ENCODE measurements around the gene PEX13.

GRCh38 chr2:61100801-61101200 lies 83.3 kb downstream of the PEX13 start:
- TF ChIP-seq POLR2A (IDR thresholded peaks at IDR 0.05) (no peak), CTCF (IDR thresholded peaks at IDR 0.05) (no peak), EP300 (IDR thresholded peaks at IDR 0.05) (no peak)
